Measurements from ENCODE around the gene NDOR1. TPM values are rescaled to one million over a fixed set of nuclear protein-coding genes. Genes with fewer than 3 reads are reported as not detected.

NDOR1 gene
- total and polyA plus RNA-seq, 8 donors = 9.1 to 19.5 (median 11.1) TPM

- H3K4me3 ChIP-seq = no peak overlapping the region
- H3K9me3 ChIP-seq = no peaks in the 10 kb centered on the region
- no peak overlapping the region for H3K27ac ChIP-seq
- peaks cover 0 to 69% of the 10 kb centered on the region in 2 donors for H3K27me3 ChIP-seq
- DNase-seq = no peak
- intact Hi-C loops (cut with DNase I) = no loop called here
- no peak for TF ChIP-seq CTCF (IDR thresholded peaks at IDR 0.05)
- no peaks in the 10 kb centered on the region for H3K36me3 ChIP-seq
- peaks cover 3 to 30% of the 10 kb centered on the region in 2 donors for H3K4me1 ChIP-seq
- no peak for ATAC-seq
Measured at GRCh38 chr9:137228506-137228967, 23.0 kb downstream of the NDOR1 start.

GRCh38 chr9:137228968-137229896, 23.7 kb downstream of the NDOR1 start:
- H3K27me3 ChIP-seq = peaks cover 0 to 76% of the 10 kb centered on the region in 2 donors
- H3K27ac ChIP-seq = no peak overlapping the region
- TF ChIP-seq CTCF (IDR thresholded peaks at IDR 0.05) = no peak
- no peak overlapping the region for H3K4me3 ChIP-seq
- no peak for ATAC-seq
- no peaks in the 10 kb centered on the region for H3K36me3 ChIP-seq
- no peaks in the 10 kb centered on the region for H3K9me3 ChIP-seq
- intact Hi-C loops (cut with DNase I) = no loop called here
- no peak for DNase-seq
- peaks cover 3 to 25% of the 10 kb centered on the region in 2 donors for H3K4me1 ChIP-seq

DNA sequence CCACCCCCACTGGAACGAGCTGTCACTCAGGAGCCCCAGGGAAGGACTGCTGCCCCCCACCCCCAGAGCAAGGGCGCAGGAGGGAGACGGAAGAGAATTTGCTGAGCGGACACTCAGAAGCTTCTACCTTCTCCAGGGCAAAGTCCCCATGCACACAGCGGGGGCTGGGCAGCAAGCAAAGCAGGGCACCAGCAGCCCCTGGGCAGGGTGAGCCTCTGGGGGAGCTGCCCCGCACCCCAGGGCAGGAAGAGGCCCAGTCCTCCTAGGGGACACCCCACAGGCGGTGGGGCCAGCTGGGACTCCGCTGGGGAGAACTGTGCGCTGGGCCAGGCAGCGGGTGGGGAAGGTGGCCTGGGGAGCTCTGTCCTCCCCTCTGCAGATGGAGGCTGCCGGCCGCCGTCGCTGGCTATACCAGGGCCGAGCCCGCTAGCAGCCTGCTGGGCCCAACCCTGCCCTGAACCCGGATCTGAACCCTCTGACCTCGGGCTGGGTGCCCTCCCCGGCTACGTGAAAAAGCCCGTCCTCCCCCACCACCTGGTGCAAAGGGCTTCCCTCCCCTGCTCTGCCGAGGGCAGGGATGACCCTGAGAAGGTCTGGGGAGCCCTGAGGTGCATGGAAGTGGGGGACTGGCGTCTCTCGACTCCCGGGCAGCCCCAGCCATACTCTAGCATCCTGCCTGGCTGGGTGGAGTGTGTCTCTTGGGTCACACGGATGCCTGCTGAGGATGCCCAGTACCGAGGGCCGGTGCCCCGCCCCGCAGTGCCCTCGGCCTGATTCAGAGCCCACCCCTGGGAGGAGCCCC, 24.6 kb downstream of the NDOR1 start:
- H3K4me1 ChIP-seq = peaks cover 3 to 16% of the 10 kb centered on the region in 2 donors
- no peaks in the 10 kb centered on the region for H3K9me3 ChIP-seq
- DNase-seq (no peak), ATAC-seq (no peak)
- intact Hi-C loops (cut with DNase I) = loop anchor here in 1 of 2 donors (2.0 kb wide), 1 partner anchor 107 kb away; no protein-coding TSS in a partner anchor
- no peaks in the 10 kb centered on the region for H3K36me3 ChIP-seq
- TF ChIP-seq CTCF (IDR thresholded peaks at IDR 0.05) = no peak
- H3K4me3 ChIP-seq = no peak overlapping the region
- peaks cover 0 to 85% of the 10 kb centered on the region in 2 donors for H3K27me3 ChIP-seq
- no peak overlapping the region for H3K27ac ChIP-seq

GRCh38 chr9:137230705-137231371, 25.3 kb downstream of the NDOR1 start, which contains the start of gene SLC34A3:
Gene SLC34A3, plus strand, starts transcription at chr9:137230901. Its CDS starts 802 bp downstream, at chr9:137231703.
- TF ChIP-seq CTCF (IDR thresholded peaks at IDR 0.05) = no peak
- H3K36me3 ChIP-seq = no peaks in the 10 kb centered on the region
- no peak for DNase-seq
- peaks cover 0 to 92% of the 10 kb centered on the region in 2 donors for H3K27me3 ChIP-seq
- no peaks in the 10 kb centered on the region for H3K9me3 ChIP-seq
- H3K4me3 ChIP-seq = no peak within 1 kb of the TSS
- ATAC-seq = no peak
- intact Hi-C loops (cut with DNase I) = loop anchor here in 1 of 2 donors (2.0 kb wide), 1 partner anchor 108 kb away; no protein-coding TSS in a partner anchor
- H3K4me1 ChIP-seq = peaks cover 3 to 17% of the 10 kb centered on the region in 2 donors
- H3K27ac ChIP-seq = no peak within 1 kb of the TSS
